HG03558 (cell line): ENCODE results near the gene ITIH5.

ENCODE experiments used
- ATAC-seq: cut with Tn5 transposase; IDR thresholded peaks from one replicate; pipeline ENCODE4 v1.9.1; 2021; ENCODE audit warnings: moderate number of reproducible peaks; ENCODE audit not compliant: unreplicated experiment; ENCODE audit errors: extremely low read depth

ITIH5 gene

GRCh38 chr10:7590271-7590670 lies 76.5 kb downstream of the ITIH5 start:
- no peak for ATAC-seq

GRCh38 chr10:7589748-7590147 lies 77.0 kb downstream of the ITIH5 start:
- no peak for ATAC-seq

- no peak for ATAC-seq
Observed at GRCh38 chr10:7587865-7588188, 78.9 kb downstream of the ITIH5 start.

GRCh38 chr10:7587168-7587864 lies 79.5 kb downstream of the ITIH5 start:
- no peak for ATAC-seq

GRCh38 chr10:7585228-7585627 lies 81.5 kb downstream of the ITIH5 start:
- no peak for ATAC-seq

- no peak for ATAC-seq
Observed at GRCh38 chr10:7583626-7584025, 83.1 kb downstream of the ITIH5 start.

- no peak for ATAC-seq
Observed at GRCh38 chr10:7580520-7580919, 86.2 kb downstream of the ITIH5 start.

GRCh38 chr10:7579681-7580080 lies 87.1 kb downstream of the ITIH5 start:
- ATAC-seq, result no peak

GRCh38 chr10:7577579-7577978 lies 89.2 kb downstream of the ITIH5 start:
- no peak for ATAC-seq

GRCh38 chr10:7577176-7577575 lies 89.6 kb downstream of the ITIH5 start:
- ATAC-seq, result no peak

- ATAC-seq, result no peak
Observed at GRCh38 chr10:7576340-7576739, 90.4 kb downstream of the ITIH5 start.

- no peak for ATAC-seq
Observed at GRCh38 chr10:7572391-7572790, 94.4 kb downstream of the ITIH5 start.

- ATAC-seq, result no peak
Observed at GRCh38 chr10:7571981-7572380, 94.8 kb downstream of the ITIH5 start.

GRCh38 chr10:7567911-7568620 lies 98.7 kb downstream of the ITIH5 start:
- ATAC-seq, result no peak

GRCh38 chr10:7566891-7567290 lies 99.9 kb downstream of the ITIH5 start:
- ATAC-seq, result no peak

- no peak for ATAC-seq
Observed at GRCh38 chr10:7565871-7566270, 100.9 kb downstream of the ITIH5 start.

GRCh38 chr10:7563770-7564169 lies 103.0 kb downstream of the ITIH5 start:
- ATAC-seq, result no peak

- no peak for ATAC-seq
Observed at GRCh38 chr10:7563368-7563767, 103.4 kb downstream of the ITIH5 start.

GRCh38 chr10:7561985-7562384 lies 104.8 kb downstream of the ITIH5 start:
- no peak for ATAC-seq

GRCh38 chr10:7561216-7561893 lies 105.4 kb downstream of the ITIH5 start:
- no peak for ATAC-seq

- ATAC-seq, result no peak
Observed at GRCh38 chr10:7560519-7560918, 106.2 kb downstream of the ITIH5 start.

GRCh38 chr10:7559386-7559785 lies 107.4 kb downstream of the ITIH5 start:
- ATAC-seq, result no peak
